Suprapubic skin (tissue), 4 donors: ENCODE measurements around the gene PRIMA1.

Source experiments
- POLR2A ChIP-seq, 2 donors: fragments of 450-650 bp; IDR thresholded peaks; one replicate each; pipeline ENCODE4 v1.6.1; 2017; ENCODE audit warnings: antibody characterized with exemption in 2 of 2, mild to moderate bottlenecking in 2 of 2, moderate library complexity in 2 of 2
- POLR2AphosphoS5 ChIP-seq, 3 donors: sonication (generic); formaldehyde crosslinking; IDR thresholded peaks; one replicate each; pipeline ENCODE4 v1.6.1; 2017; ENCODE audit warnings: antibody characterized with exemption in 3 of 3

DNA sequence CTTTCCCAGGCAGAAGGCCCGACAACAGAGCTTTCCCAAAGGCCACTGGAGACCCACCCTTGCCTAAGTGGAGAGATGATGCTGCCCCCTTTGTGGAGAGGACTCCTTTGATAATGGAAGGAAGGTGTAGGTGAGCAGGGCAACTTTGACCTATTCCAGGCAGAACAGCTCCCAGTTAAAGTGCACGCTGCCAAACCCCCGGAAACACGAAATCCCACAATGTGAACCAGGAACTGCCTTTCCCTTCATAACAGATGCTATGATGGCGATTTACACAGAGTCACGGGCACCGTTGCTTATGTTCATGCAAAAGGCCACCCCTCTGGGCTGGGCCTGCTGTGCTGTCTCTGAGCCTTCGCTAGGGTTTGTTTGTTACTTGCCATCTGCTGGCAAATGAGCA lies 34.6 kb downstream of the PRIMA1 start:
- no peak for TF ChIP-seq POLR2A (IDR thresholded peaks at IDR 0.05)
- TF ChIP-seq POLR2AphosphoS5 (IDR thresholded peaks at IDR 0.05) = no peak
